GM19240 (cell line): ENCODE data around the gene MAPT.

ENCODE experiments used
- DNase-seq: peaks from one replicate; pipeline ENCODE4 v3.0.0; 2011; ENCODE audit warnings: low spot score; ENCODE audit not compliant: insufficient read length

Gene MAPT

DNA sequence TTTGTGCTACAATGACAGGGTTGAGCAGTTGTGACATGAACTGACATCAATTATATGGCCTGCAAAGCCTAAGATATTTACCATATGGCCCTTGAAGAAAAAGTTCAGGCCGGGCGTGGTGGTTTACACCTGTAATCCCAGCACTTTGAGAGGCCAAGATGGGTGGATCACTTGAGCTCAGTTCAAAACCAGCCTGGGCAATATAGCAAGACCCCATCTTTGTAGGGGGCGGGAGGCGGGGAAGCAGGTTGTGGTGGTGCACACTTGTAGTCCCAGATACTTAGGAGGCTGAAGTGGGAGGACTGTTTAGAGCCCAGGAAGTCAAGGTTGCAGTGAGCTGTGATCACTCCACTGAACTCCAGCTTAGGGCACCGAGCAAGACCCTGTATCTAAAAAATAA lies 153.0 kb downstream of the MAPT start:
- DNase-seq, result no peak

DNA sequence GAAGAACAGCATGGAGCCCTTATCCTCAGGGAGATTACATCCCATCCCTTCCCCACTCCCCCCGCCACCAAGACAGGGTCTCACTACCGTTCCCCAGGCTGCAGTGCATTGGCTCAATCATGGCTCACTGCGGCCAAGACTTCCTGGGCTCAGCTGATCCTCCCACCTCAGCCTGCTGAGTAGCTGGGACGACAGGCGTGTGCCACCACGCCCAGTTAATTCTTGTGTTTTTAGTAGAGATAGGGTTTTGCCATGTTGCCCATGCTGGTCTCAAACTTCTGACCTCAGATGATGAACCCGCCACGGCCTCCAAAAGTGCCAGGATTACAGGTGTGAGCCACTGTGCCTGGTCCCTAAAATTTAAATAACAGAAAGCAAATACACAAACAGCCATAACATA lies 153.5 kb downstream of the MAPT start:
- no peak for DNase-seq

DNA sequence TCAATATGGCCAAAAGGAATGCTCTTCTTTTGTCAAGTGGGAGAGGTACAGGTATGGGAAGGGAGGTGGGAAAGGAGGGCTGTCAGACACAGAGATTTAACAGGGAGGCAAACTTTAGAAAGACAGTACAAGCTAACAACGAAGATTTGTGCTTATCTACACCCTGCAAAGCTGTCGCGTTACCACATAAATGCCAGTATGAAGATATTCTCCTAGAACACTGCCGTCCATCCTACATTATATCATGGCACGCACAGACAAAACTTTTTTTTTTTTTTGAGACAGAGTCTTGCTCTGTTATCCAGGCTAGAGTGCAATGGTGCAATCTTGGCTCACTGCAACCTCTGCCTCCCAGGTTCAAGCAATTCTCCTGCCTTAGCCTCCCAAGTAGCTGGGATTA lies 155.3 kb downstream of the MAPT start:
- DNase-seq, result no peak

DNA sequence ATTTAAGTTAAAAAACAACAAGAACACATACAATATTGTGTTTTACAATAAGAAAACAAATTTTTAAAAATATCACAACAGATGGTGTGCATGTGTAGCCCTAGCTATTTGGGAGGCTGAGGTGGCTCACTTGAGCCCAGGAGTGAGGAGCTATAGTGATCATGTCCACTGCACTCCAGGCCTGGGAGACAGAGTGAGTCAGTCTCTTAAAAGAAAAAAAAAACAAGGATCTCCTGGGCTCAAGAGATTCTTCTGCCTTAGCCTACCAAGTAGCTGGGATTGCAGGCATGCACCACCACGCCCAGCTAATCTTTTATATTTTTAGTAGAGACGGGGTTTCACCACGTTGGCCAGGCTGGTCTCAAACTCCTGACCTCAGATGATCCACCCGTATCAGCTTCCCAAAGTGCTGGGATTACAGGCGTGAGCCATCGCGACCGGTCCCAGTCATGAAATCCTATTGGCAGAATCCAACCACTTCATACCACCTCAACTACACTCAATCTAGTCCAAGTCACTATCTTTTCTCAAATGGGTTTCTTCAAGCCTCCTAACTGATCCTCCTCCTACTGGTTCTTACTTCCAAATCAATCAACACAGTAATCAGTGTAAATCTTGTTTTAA lies 159.7 kb downstream of the MAPT start:
- no peak for DNase-seq

DNA sequence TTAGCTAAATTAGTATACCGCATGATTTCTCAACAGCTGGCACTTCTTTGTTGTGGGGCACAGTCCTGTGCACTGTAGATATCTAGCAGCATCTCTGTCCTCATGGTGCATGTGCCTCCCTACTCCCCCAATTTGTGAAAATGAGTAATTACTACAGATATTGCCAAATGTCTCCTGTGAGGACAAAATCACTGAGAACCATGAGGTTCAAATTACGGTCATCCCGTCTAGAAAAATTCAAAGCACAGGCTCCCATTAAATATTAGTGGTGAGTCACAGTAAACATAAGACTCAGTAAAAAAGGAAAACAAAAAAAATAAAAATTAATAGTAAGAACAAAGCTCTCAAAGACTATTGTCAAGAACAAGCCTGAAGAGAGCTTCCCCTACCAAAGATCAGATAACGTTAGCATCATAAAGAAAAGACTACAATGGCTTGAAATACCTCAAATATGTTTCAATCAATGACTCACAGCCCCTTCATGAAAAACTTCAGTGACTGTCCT lies 162.5 kb downstream of the MAPT start:
- no peak for DNase-seq

DNA sequence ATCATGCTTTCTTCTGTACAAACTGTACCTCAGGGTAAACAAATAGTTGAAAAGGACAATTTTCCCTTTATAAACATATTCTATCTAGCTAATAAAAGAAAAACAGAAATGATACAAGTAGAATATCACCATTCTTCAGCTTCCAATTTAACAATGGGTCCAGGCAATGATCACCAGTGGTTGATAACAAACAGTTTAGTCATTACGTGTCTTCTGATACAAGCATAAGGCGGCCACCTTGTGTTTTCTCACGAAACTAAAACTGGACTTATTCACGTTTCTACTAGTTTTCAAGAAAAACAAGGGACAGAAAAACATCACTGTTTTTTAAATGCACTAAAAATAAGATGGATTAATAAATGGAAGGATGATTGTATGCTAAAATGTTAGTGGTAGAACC lies 163.0 kb downstream of the MAPT start:
- no peak for DNase-seq

DNA sequence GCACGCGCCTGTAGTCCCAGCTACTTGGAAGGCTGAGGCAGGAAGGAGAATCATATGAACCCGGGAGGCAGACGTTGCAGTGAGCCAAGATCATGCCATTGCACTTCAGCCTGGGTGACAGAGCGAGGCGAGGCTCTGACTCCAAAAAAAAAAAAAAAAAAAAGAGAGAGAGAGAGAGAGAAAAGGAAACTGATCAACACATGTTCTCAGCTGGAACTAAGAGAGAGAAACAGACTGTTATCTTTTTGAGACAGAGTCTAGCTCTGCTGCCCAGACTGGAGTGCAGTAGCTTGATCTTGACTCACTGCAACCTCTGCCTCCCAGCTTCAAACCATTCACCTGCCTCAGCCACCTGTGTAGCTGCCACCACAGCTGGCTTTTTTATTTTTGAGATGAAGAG lies 165.1 kb downstream of the MAPT start:
- no peak for DNase-seq

DNA sequence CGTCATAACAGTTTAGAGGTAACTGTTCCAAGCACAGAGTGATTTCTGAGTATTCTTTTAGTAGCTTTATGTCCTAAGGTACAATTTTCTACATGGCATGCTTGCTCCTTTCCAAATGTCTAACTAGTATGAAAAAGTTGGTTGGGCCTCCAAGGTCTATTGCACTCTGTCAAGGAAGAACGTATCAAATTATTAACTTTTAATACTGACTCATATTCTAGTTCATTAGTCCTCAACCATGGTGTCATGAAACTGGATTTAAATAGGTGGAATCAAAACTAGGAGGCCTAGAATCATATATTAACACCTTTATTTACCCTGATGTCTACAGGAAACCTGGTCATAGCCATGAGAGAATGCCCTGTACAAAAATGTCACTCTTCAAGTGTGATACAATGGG lies 166.1 kb downstream of the MAPT start:
- DNase-seq, result no peak

DNA sequence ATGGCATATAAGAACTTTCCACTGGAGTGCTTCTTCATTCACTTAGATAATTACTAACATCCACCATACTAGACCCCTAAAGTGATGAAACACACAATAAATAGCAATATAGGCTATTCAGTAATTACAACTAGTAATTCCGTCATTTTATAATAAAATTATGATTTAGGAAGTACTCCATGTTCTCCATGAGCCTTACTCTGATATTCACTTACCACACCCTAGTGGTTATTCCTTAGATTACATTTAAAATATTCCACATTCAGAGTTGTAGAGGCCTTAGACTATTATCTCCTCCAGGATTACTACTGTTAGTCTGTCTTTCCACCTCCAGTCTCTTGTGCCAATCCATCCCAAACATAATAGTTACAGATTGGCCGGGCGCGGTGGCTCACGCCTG lies 167.1 kb downstream of the MAPT start:
- DNase-seq, result no peak

DNA sequence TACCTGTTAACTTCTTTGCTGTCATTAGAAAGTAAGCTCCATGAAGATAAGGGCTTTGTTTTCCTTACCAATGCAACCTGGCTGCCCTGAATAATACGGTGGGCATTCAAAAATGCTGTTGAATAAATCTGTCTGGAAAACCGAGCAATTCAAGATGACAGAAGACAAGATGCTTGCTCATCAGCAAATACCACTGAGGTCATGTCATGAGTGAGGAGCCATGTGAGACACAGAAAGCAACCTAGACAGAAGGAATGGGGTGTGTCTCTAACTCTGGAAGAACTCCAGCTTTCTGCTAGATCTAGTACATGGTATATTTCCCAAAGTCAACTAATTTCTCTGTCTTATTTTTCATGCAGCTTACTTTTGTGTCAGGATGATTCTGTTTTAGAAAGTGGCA lies 168.9 kb downstream of the MAPT start:
- no peak for DNase-seq

DNA sequence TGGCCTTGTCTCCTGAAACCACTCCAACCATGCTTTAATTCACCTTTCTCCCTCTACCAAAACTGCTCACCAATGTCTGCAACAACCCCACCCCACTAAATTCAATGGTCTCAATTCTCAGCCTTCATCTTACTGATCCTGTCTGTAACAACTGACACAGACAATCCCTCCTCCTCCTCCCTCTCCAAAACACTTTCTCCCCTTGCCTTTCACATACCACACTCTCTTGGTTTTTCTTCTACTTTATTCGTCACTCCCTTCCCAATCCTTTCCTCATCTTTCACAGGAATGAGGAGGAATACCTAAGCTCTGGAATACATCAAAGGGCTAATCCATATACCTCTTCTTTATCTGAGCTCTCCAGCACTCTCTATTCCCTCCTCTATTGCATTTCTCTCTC lies 170.1 kb downstream of the MAPT start:
- no peak for DNase-seq

DNA sequence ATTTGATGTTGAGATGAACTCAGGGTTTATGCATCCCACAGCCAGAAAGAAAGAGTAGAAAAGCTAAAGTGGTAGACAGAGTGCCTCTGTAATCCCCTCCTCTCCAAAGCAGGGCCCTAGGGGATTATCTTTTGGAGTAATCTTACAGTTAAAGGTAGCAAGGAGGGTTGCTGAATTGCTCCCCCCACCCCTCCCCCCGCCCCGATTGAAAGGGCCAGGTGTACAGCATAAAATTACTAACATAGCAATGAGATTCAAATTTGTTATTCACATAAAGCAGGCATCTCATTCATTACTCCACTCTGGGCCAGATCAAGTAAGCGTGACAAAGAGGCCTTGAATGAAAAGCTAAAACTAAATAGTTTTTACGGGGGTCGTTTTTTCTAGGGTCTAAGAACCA lies 177.4 kb downstream of the MAPT start:
- DNase-seq, result no peak

DNA sequence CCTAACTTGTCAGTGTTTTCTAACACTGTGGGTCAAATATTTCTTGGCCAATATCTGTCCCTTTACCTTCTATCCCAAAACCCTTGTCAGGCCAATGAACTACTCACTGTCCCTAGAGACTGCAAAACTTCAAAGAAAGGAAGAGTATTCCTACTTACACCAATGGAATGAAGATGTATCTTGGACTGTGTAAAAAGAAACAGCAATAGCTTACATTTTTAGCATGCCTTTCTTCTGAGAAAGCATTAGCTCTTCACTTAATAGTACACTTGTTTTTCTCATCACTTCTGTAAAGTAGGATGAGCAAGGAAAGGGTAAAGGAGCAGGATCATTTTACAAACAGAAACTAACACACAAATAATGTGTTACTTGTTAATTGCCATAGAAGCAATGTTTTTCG lies 178.6 kb downstream of the MAPT start:
- DNase-seq, result no peak

DNA sequence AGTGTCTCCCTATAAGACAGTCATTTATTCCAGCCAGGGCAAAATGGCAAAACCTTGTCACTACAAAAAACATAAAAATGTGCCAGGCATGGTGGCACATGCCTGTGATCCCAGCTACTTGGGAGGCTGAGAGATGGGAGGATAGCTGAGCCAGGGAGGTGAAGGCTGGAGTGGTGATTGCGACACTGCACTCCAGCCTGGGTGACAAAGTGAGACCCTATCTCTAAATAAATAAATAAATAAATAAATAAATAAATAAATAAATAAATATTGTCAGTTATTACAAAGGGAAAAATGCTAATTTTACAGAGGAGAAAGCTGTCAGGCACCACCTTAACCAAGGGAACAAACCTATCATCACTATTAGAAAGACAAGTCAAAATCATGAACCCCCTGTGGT lies 180.2 kb downstream of the MAPT start:
- no peak for DNase-seq
